GM12872 (cell line): ENCODE results near the gene PTGES3.

ENCODE experiments used
- CTCF ChIP-seq: IDR thresholded peaks from 3 replicates; pipeline ENCODE4 v1.5.1; 2011; ENCODE audit warnings: low read depth, mild to moderate bottlenecking, low read length, moderate library complexity; ENCODE audit not compliant: insufficient read depth

The PTGES3 gene

DNA sequence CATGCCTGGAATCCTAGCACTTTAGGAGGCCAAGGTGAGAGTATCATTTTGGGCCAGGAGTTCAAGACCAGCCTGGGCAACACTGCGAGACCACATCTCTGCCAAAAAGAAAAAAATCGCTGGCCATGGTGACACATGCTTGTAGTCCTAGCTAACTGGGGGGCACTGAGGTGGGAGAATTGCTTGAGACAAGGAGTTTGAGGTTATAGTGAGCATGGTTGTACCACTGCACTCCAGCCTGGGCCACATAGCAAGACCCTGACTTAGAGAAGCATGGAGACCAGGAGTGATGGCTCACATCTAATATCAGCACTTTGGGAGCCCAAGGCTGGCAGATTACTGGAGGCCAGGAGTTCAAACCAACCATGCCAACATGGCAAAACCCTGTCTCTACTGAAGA lies 9.2 kb downstream of the PTGES3 start:
- no peak for TF ChIP-seq CTCF

- TF ChIP-seq CTCF = no peak
Measured at GRCh38 chr12:56677680-56678079, 10.4 kb downstream of the PTGES3 start.

DNA sequence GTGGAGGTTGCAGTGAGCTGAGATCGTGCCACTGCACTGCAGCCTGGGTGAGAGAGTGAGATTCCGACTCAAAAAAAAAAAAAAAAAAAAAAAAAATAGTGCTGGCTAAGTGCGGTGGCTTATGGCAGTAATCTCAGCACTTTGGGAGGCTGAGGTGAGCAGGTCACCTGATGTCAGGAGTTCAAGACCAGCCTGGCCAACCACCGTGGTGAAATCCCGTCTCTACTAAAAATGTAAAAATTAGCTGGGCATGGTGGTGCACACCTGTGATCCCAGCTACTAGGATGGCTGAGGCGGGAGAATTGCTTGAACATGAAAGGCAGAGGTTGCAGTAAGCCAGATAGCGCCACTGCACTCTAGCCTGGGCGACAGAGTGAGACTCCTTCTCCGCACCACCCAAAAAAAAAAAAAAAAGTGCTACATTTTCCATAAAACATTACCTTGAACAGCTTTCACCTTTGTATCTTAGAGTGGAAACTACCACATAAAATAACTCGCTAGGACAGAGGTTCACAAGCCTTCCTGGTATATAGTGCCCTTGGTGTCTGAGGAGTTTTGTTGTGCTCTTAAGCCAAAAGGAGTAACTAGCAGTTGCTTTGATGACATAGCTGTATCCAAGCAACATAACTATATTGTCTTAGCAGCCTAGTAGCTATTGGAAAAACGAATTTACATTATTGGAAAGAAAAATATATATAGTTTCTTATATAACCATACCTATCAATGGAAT lies 11.1 kb downstream of the PTGES3 start:
- no peak for TF ChIP-seq CTCF

GRCh38 chr12:56671608-56672007 lies 16.5 kb downstream of the PTGES3 start:
- no peak for TF ChIP-seq CTCF

DNA sequence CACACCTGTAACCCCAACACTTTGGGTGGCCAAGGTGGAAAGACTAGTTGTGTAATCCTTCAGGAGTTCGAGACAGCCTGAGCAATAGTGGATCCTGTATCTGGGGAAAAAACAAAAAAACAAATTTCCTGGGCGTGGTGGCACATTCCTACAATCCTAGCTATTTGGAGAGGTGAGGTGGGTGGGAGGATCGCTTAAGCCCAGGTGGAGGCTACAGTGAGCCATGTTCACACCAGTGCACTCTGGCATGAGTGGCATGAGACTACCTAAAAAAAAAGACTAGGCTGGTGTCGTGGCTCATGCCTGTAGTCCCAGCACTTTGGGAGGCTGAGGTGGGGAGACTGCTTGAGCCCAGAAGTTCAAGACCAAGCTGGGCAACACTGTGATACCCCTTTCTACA lies 17.2 kb downstream of the PTGES3 start:
- TF ChIP-seq CTCF = no peak

- no peak for TF ChIP-seq CTCF
Measured at GRCh38 chr12:56668197-56668457, 20.0 kb downstream of the PTGES3 start.

DNA sequence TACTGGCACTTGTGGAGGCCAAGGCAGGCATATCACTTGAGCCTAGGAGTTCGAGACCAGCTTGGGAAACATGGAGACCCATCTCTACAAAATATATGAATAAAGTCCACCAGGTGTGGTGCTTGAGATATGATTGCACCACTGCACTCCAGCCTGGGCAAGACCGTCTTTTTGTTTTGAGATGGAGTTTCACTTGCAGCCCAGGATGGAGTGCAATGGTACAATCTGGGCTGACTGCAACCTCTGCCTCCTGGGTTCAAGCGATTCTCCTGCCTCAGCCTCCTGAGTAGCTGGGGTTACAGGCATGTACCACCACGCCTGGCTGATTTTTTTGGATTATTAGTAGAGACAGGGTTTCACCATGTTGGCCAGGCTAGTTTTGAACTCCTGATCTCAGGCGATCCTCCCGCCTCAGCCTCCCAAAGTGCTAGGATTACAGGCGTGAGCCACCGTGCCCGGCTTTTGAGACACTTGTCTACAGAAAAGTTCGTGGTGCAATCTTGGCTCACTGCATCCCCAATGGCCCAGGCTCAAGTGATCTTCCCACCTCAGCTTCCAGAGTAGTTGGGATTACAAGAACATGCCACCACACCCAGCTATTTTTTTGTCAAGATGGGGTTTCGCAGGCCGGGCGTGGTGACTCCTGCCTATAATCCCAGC lies 26.0 kb downstream of the PTGES3 start:
- no peak for TF ChIP-seq CTCF
